Liver (tissue), 3 donors: ENCODE measurements around the gene CHD9NB.

Experiments used
- GABPA ChIP-seq, 2 donors: IDR thresholded peaks in 1 of 2; conservative IDR thresholded peaks in 1 of 2; 2 replicates each; pipeline ENCODE4 v1.6.1; 2016; ENCODE audit warnings: antibody characterized with exemption in 2 of 2, mild to moderate bottlenecking in 1 of 2, moderate library complexity in 1 of 2
- RAD21 ChIP-seq, 2 donors: IDR thresholded peaks; 2 replicates each; pipeline ENCODE4 v1.6.1; 2016; ENCODE audit warnings: antibody characterized with exemption in 2 of 2, mild to moderate bottlenecking in 2 of 2
- RXRA ChIP-seq, 2 donors: IDR thresholded peaks; 2 replicates each; pipeline ENCODE4 v1.6.1; 2017 to 2018; ENCODE audit warnings: antibody characterized with exemption in 2 of 2, mild to moderate bottlenecking in 1 of 2
- TAF1 ChIP-seq: conservative IDR thresholded peaks from 2 replicates; pipeline ENCODE4 v1.6.1; 2016; ENCODE audit warnings: antibody characterized with exemption, mild to moderate bottlenecking
- TF ChIP-seq, protein P1 (sequence below): fragments of 150-350 bp; IDR thresholded peaks from 2 replicates; pipeline ENCODE4 v1.5.1; 2017; ENCODE audit warnings: improper control_type of control experiment, low read depth, low read length; ENCODE audit not compliant: missing input control
- TF ChIP-seq, protein P2 (sequence below): IDR thresholded peaks from 2 replicates; pipeline ENCODE4 v1.6.1; 2016; ENCODE audit warnings: antibody characterized with exemption
- TF ChIP-seq, protein P3 (sequence below): IDR thresholded peaks from 2 replicates; pipeline ENCODE4 v1.6.1; 2016; ENCODE audit warnings: antibody characterized with exemption, mild to moderate bottlenecking
- donor health status: healthy.
- donor health status: healthy.

DNA sequence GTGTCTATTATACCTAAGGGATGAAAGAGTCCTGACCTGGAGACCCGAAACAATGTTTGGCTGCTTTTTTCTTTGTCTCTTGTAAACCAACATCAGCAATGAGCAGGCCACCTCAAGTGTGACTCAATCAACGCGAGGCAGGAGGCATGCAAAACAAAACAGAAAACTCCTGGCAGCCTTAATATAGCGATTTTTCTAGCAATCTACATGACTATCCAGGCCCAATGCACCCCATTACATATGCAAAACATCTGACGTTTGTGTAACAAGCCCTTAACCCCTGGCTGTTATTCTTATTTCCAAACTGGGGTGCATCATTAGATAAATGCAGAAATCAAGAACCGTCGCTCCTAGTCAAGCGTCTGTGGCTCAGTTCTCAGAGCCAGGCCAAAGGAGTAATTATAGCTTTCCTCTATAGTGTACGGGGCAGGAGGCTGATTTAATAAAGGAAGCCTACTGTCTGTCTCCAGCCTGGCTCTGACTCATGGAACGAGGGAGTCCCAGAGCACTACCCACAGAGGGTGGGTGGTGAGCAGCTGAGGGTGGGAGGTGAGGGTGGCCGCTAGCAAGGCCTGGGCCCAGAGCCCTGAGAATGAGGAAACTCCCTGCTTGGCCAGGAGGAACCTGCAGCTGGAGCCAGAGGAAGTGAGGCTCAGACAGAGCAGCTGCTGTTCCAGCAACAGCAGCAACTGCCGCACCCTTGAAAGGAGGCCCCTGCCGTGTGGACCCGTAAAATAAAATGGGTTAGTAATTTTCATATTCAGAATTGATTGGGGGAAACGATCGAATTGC is 46.0 kb upstream of the CHD9NB start:
- TF ChIP-seq GABPA (IDR thresholded peaks at IDR 0.05 in 1 of 2, conservative IDR thresholded peaks at IDR 0.05 in 1 of 2) (no peak), TAF1 (no peak), RAD21 (IDR thresholded peaks at IDR 0.05) (no peak), RXRA (IDR thresholded peaks at IDR 0.05) (no peak)
- TF ChIP-seq, protein P1, sequence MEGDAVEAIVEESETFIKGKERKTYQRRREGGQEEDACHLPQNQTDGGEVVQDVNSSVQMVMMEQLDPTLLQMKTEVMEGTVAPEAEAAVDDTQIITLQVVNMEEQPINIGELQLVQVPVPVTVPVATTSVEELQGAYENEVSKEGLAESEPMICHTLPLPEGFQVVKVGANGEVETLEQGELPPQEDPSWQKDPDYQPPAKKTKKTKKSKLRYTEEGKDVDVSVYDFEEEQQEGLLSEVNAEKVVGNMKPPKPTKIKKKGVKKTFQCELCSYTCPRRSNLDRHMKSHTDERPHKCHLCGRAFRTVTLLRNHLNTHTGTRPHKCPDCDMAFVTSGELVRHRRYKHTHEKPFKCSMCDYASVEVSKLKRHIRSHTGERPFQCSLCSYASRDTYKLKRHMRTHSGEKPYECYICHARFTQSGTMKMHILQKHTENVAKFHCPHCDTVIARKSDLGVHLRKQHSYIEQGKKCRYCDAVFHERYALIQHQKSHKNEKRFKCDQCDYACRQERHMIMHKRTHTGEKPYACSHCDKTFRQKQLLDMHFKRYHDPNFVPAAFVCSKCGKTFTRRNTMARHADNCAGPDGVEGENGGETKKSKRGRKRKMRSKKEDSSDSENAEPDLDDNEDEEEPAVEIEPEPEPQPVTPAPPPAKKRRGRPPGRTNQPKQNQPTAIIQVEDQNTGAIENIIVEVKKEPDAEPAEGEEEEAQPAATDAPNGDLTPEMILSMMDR, result no peak
- TF ChIP-seq, protein P2, sequence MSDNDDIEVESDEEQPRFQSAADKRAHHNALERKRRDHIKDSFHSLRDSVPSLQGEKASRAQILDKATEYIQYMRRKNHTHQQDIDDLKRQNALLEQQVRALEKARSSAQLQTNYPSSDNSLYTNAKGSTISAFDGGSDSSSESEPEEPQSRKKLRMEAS, result no peak
- TF ChIP-seq, protein P3, sequence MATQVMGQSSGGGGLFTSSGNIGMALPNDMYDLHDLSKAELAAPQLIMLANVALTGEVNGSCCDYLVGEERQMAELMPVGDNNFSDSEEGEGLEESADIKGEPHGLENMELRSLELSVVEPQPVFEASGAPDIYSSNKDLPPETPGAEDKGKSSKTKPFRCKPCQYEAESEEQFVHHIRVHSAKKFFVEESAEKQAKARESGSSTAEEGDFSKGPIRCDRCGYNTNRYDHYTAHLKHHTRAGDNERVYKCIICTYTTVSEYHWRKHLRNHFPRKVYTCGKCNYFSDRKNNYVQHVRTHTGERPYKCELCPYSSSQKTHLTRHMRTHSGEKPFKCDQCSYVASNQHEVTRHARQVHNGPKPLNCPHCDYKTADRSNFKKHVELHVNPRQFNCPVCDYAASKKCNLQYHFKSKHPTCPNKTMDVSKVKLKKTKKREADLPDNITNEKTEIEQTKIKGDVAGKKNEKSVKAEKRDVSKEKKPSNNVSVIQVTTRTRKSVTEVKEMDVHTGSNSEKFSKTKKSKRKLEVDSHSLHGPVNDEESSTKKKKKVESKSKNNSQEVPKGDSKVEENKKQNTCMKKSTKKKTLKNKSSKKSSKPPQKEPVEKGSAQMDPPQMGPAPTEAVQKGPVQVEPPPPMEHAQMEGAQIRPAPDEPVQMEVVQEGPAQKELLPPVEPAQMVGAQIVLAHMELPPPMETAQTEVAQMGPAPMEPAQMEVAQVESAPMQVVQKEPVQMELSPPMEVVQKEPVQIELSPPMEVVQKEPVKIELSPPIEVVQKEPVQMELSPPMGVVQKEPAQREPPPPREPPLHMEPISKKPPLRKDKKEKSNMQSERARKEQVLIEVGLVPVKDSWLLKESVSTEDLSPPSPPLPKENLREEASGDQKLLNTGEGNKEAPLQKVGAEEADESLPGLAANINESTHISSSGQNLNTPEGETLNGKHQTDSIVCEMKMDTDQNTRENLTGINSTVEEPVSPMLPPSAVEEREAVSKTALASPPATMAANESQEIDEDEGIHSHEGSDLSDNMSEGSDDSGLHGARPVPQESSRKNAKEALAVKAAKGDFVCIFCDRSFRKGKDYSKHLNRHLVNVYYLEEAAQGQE, result no peak
